GM12872 (cell line): ENCODE results near the gene CDC42EP2.

ENCODE experiments used
- CTCF ChIP-seq: IDR thresholded peaks from 3 replicates; pipeline ENCODE4 v1.5.1; 2011; ENCODE audit warnings: low read depth, mild to moderate bottlenecking, low read length, moderate library complexity; ENCODE audit not compliant: insufficient read depth

Gene CDC42EP2

GRCh38 chr11:65340226-65340625 is 25.6 kb downstream of the CDC42EP2 start:
- TF ChIP-seq CTCF = no peak

- TF ChIP-seq CTCF = no peak
These were observed 27.2 kb downstream of the CDC42EP2 start for GRCh38 chr11:65341856-65342255.

- no peak for TF ChIP-seq CTCF
These were observed 36.8 kb downstream of the CDC42EP2 start for GRCh38 chr11:65351511-65351910.

GRCh38 chr11:65352783-65353182 is 38.1 kb downstream of the CDC42EP2 start:
- no peak for TF ChIP-seq CTCF

GRCh38 chr11:65353376-65353775 is 38.7 kb downstream of the CDC42EP2 start:
- no peak for TF ChIP-seq CTCF

GRCh38 chr11:65353900-65354264 is 39.2 kb downstream of the CDC42EP2 start:
- TF ChIP-seq CTCF = no peak

- TF ChIP-seq CTCF = no peak
These were observed 39.8 kb downstream of the CDC42EP2 start, which contains the start of gene TIGD3 for GRCh38 chr11:65354265-65355012. TIGD3 (plus strand) TSS chr11:65354751; CDS start chr11:65355809, 1,058 bp downstream.
